Measurements from ENCODE around the gene MYEOV. TPM values are rescaled to one million over a fixed set of nuclear protein-coding genes. Genes with fewer than 3 reads are reported as not detected.

The MYEOV gene
- total and polyA plus RNA-seq, 10 of the 15 experiments (the other 5 are each of a cell fraction or from before 2014, with no cell fraction given), result 0.05 to 0.40 (median 0.26) TPM; not detected in 3

DNA sequence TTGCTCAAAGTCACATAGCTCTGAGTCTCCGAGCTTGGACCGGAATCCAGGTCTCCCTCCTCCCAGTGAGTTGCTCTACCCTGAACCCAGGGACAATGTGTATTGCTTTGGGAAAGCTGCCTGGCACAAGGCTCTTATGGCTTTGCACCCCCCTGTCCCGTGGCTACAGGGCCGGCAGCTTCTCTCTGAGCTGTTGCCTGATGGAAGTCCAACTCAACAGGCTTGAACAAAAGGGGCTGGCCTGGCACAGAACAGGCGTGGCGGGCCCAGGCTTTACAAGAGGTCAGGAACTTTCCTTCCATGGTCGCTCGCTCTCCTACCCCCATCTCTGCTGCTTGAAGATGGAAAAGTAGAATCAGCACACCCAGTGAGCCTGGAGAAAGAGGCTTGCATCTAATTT is 34.3 kb downstream of the MYEOV start:
- no peak overlapping the region for H3K27ac ChIP-seq (ENCODE audit: control insufficient read depth, insufficient read depth)
- H2AFZ ChIP-seq (ENCODE audit: control insufficient read depth, low read depth, low read length), result no peak overlapping the region
- in situ Hi-C loops (cut with MboI) (no loop called here), intact Hi-C loops (cut with micrococcal nuclease; ENCODE audit: unreplicated experiment) (no loop called here)
- no peaks in the 10 kb centered on the region for H3K36me3 ChIP-seq (ENCODE audit: control insufficient read depth in 2 of 2, insufficient read depth in 2 of 2, low read length in 1 of 2)
- ATAC-seq (no peak), DNase-seq (ENCODE audit: low read depth, low spot score) (no peak), FAIRE-seq (no peak)
- ChIA-PET CTCF (interaction anchor here (1.0 kb wide), 1 partner anchor 38 kb away, joined by 3 read pairs; no protein-coding TSS in a partner anchor), SMC1A (ENCODE audit: uncharacterized antibody, unreplicated experiment) (no interaction called here), POLR2A (interaction anchor here (0.5 kb wide), 1 partner anchor 772 kb away, joined by 3 read pairs; no protein-coding TSS in a partner anchor), RAD21 (ENCODE audit: unreplicated experiment) (no interaction called here)
- H3K9me3 ChIP-seq (replicated peaks; ENCODE audit: control insufficient read depth, insufficient read depth, low read length), result no peaks in the 10 kb centered on the region; the same call in 2 of the 3 replicates
- H3K27me3 ChIP-seq (replicated peaks in 1 of 2; ENCODE audit: control insufficient read depth in 2 of 2, insufficient read depth in 2 of 2, low read length in 1 of 2), result no peaks in the 10 kb centered on the region
- no peaks in the 10 kb centered on the region for H3K4me1 ChIP-seq (ENCODE audit: control insufficient read depth, insufficient read depth, low read length)
- no peaks in the 10 kb centered on the region for H3K79me2 ChIP-seq (ENCODE audit: control insufficient read depth, insufficient read depth, low read length)
- H3K9ac ChIP-seq (ENCODE audit: control insufficient read depth, insufficient read depth, low read length), result no peak overlapping the region
- no peak overlapping the region for H3K4me2 ChIP-seq (ENCODE audit: control insufficient read depth, insufficient read depth)
- no peak overlapping the region for H3K4me3 ChIP-seq
- WGBS (ENCODE audit: insufficient coverage, insufficient replicate concordance, low lambda C conversion rate, missing lambda C conversion rate), result 53% methylated on average over 8 of the region's 8 CpGs
- no TSS peak for BruUV-seq (replicated peaks)
- TF ChIP-seq, protein P1, sequence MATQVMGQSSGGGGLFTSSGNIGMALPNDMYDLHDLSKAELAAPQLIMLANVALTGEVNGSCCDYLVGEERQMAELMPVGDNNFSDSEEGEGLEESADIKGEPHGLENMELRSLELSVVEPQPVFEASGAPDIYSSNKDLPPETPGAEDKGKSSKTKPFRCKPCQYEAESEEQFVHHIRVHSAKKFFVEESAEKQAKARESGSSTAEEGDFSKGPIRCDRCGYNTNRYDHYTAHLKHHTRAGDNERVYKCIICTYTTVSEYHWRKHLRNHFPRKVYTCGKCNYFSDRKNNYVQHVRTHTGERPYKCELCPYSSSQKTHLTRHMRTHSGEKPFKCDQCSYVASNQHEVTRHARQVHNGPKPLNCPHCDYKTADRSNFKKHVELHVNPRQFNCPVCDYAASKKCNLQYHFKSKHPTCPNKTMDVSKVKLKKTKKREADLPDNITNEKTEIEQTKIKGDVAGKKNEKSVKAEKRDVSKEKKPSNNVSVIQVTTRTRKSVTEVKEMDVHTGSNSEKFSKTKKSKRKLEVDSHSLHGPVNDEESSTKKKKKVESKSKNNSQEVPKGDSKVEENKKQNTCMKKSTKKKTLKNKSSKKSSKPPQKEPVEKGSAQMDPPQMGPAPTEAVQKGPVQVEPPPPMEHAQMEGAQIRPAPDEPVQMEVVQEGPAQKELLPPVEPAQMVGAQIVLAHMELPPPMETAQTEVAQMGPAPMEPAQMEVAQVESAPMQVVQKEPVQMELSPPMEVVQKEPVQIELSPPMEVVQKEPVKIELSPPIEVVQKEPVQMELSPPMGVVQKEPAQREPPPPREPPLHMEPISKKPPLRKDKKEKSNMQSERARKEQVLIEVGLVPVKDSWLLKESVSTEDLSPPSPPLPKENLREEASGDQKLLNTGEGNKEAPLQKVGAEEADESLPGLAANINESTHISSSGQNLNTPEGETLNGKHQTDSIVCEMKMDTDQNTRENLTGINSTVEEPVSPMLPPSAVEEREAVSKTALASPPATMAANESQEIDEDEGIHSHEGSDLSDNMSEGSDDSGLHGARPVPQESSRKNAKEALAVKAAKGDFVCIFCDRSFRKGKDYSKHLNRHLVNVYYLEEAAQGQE (IDR thresholded peaks at IDR 0.05; ENCODE audit: low read depth, low read length), result no peak
- TF ChIP-seq, protein P2, sequence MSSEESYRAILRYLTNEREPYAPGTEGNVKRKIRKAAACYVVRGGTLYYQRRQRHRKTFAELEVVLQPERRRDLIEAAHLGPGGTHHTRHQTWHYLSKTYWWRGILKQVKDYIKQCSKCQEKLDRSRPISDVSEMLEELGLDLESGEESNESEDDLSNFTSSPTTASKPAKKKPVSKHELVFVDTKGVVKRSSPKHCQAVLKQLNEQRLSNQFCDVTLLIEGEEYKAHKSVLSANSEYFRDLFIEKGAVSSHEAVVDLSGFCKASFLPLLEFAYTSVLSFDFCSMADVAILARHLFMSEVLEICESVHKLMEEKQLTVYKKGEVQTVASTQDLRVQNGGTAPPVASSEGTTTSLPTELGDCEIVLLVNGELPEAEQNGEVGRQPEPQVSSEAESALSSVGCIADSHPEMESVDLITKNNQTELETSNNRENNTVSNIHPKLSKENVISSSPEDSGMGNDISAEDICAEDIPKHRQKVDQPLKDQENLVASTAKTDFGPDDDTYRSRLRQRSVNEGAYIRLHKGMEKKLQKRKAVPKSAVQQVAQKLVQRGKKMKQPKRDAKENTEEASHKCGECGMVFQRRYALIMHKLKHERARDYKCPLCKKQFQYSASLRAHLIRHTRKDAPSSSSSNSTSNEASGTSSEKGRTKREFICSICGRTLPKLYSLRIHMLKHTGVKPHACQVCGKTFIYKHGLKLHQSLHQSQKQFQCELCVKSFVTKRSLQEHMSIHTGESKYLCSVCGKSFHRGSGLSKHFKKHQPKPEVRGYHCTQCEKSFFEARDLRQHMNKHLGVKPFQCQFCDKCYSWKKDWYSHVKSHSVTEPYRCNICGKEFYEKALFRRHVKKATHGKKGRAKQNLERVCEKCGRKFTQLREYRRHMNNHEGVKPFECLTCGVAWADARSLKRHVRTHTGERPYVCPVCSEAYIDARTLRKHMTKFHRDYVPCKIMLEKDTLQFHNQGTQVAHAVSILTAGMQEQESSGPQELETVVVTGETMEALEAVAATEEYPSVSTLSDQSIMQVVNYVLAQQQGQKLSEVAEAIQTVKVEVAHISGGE (CRISPR knock-in tag; IDR thresholded peaks at IDR 0.05), result no peak
- TF ChIP-seq JUND (IDR thresholded peaks at IDR 0.05; ENCODE audit: low read depth, low read length) (no peak), EED (IDR thresholded peaks at IDR 0.05; ENCODE audit: low read depth) (no peak), POU2F2 (IDR thresholded peaks at IDR 0.05; ENCODE audit: borderline replicate concordance, low read depth, low read length) (no peak), TCF12 (IDR thresholded peaks at IDR 0.05; ENCODE audit: low read depth, low read length) (no peak), ZZZ3 (IDR thresholded peaks at IDR 0.05; ENCODE audit: control insufficient read depth, insufficient read length, low read depth) (no peak), ETV6 (conservative IDR thresholded peaks at IDR 0.05 in 1 of 2, IDR thresholded peaks at IDR 0.05 in 1 of 2; ENCODE audit: borderline replicate concordance in 1 of 2, low read depth in 1 of 2) (no peak), SMC3 (IDR thresholded peaks at IDR 0.05; ENCODE audit: borderline replicate concordance, low read length) (no peak), YBX1 (IDR thresholded peaks at IDR 0.05) (no peak), RB1 (IDR thresholded peaks at IDR 0.05; ENCODE audit: borderline replicate concordance) (no peak), MTA2 (IDR thresholded peaks at IDR 0.05; ENCODE audit: low read depth) (no peak), TCF7 (IDR thresholded peaks at IDR 0.05; ENCODE audit: borderline replicate concordance) (no peak), CREM (IDR thresholded peaks at IDR 0.05; ENCODE audit: low read depth) (no peak)
- TF ChIP-seq, protein P3, sequence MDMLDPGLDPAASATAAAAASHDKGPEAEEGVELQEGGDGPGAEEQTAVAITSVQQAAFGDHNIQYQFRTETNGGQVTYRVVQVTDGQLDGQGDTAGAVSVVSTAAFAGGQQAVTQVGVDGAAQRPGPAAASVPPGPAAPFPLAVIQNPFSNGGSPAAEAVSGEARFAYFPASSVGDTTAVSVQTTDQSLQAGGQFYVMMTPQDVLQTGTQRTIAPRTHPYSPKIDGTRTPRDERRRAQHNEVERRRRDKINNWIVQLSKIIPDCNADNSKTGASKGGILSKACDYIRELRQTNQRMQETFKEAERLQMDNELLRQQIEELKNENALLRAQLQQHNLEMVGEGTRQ (IDR thresholded peaks at IDR 0.05; ENCODE audit: borderline replicate concordance, low read depth, low read length), result no peak
- TF ChIP-seq, protein P4, sequence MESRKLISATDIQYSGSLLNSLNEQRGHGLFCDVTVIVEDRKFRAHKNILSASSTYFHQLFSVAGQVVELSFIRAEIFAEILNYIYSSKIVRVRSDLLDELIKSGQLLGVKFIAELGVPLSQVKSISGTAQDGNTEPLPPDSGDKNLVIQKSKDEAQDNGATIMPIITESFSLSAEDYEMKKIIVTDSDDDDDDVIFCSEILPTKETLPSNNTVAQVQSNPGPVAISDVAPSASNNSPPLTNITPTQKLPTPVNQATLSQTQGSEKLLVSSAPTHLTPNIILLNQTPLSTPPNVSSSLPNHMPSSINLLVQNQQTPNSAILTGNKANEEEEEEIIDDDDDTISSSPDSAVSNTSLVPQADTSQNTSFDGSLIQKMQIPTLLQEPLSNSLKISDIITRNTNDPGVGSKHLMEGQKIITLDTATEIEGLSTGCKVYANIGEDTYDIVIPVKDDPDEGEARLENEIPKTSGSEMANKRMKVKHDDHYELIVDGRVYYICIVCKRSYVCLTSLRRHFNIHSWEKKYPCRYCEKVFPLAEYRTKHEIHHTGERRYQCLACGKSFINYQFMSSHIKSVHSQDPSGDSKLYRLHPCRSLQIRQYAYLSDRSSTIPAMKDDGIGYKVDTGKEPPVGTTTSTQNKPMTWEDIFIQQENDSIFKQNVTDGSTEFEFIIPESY (IDR thresholded peaks at IDR 0.05), result no peak
- no peaks in the 10 kb centered on the region for H4K20me1 ChIP-seq (ENCODE audit: control insufficient read depth, insufficient read depth)
